ENCODE data around the gene GRB2.
A peak's percentile ranks its signal among the peaks of the same experiment; 100 is the strongest.
"Not testable (repeated sequence)": the region's sequence is repeated elsewhere in the genome, so short reads cannot be mapped to it uniquely, and the experiment has no call there.

Gene GRB2

DNA sequence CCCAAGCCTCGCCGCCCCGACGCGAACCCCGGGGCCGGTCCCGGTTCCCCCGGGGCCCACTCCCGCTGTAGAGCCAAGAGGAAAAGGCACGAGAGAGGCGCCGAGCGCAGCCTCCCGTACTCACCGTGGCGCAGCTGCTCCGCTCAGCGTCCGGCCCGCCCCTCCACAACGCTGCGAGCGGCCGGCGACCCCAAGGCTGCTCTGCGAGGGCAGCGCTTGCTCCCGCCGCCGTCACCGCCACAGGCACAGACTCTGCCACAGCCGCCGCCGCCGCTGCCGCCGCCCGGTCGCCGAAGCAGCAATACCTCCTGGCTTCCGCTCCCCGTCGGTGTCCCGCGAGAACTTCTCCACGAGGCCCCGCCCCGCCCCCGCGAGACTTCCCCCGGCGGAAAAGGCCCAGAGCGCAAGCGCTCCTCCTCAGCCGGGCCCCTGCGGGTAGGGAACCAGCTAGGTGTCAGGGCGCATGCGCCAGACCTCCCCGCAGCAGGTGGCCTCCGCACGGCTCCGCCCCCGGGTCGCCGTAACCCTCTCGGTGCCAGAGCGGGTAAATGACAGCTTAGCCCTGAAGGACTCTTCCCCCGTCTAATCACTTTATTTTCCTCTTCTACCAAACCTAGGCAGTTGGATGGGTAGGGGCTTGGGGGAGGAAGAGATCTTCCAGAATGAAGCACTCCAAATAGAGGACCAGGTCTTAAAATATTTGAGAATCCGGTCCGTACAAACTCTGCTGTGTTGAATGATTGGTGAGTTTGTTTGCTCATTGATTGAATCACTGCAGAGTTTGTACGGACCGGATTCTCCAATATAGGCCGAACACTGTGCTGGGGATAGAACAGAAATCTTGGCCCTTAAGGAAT is at the start of gene GRB2:
GRB2 (minus strand) TSS at position 314 of the 857 bp plus-strand sequence. CDS start 12,050 bp downstream, outside the sequence.
- DNase-seq = peak; percentile 67

DNA sequence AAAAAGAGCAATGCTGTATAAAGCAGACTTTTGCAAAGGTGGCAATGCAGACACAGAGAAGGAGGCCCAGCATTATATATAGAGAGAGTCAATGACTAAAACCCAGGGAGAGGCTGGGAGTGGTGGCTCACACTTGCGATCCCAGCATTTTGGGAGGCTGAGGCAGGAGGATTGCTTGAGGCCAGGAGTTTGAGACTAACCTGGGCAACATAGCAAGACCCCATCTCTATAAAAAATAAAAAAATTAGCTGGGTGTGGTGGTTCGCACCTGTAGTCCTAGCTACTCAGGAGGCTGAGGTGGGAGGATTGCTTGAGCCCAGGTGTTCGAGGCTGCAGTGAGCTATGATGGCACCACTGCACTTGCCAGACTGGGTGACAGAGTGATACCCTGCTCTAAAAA is 49.2 kb upstream of the GRB2 start:
- DNase-seq = not testable (repeated sequence)

DNA sequence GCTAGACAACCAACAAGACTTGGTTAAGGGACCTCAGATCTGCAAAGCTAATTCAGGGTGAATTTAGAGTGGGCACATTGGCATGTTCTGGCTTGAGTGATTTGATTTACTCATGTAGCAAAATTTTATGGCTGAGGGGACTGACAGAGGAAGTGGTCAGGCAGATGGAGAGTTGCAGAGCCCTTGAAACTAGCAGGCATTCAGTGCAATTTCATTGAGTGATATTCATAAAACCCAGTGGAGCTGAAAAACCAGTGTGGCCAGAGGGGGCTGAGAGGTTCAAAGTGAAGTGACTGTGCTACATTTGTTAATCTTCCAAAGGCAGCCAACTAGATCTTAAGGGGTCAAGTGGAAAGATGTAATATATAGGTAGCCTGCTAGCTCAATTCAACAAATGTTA is 48.7 kb upstream of the GRB2 start:
- DNase-seq = no peak

DNA sequence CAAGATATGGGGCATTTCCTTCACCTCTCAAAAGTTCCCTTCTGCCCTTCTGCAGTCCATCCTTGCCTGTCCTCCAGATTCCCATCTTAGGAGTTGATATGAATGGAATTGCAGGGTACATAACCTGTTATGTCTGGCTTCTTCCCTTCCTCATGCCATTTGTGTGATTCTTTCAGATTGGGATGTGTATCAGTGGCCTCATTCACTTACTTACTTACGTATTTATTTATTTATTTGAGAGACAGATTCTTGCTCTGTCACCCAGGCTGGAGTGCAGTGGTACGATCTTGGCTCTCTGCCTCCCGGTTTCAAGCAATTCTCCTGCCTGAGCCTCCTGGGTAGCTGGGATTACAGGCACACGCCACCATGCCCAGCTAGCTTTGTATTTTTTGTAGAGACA is 44.8 kb upstream of the GRB2 start:
- no peak for DNase-seq

DNA sequence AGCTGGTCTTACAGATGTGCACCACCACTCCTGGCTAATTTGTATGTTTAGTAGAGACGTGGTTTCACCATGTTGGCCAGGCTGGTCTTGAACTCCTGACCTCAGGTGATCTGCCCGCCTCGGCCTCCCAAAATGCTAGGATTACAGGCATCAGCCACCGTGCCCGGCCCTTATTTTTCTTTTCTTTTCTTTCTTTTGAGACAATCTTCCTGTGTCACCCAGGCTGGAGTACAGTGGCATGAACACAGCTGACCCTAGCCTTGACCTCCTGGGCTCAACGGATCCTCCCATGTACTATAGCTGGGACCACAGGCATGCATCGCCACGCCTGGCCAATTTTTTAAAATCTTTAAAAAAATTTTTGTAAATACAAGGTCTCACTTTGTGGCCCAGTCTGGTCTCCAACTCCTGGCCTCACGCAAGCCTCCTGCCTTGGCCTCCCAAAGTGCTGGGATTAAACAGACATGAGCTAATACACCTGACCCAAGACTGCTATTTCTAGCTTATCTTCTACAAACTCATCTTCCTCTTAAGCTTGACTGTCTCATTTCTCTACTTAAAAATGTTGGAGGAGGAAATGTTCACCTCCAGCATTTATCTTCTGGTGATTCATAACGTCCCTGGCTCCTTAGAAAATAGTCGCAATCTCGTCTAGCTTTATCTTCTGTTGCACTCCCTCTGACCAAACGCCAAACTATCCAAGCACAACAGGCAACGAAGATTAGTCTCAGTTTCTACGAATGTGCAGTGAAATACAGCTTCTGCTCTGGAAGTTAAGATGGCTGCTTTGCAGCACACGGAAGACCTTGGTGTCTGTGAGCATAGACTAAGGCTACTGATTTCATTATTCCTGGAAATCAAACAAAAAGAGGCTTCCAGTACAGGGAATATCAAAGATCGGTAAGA is 42.7 kb upstream of the GRB2 start:
- no peak for DNase-seq

DNA sequence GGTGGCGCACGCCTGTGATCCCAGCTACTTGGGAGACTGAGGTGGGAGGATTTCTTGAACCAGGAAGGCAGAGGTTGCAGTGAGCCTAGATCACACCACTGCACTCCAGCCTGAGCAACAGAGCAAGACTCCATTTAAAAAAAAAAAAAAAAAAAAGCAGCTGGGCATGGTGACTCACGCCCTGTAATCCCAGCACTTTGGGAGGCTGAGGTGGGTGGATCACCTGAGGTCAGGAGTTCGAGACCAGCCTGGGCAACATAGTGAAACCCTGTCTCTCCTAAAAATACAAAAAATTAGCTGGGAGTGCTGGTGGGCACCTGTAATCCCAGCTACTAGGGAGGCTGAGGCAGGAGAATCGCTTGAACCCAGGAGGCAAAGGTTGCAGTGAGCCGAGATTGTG is 40.4 kb upstream of the GRB2 start:
- not testable (repeated sequence) for DNase-seq

DNA sequence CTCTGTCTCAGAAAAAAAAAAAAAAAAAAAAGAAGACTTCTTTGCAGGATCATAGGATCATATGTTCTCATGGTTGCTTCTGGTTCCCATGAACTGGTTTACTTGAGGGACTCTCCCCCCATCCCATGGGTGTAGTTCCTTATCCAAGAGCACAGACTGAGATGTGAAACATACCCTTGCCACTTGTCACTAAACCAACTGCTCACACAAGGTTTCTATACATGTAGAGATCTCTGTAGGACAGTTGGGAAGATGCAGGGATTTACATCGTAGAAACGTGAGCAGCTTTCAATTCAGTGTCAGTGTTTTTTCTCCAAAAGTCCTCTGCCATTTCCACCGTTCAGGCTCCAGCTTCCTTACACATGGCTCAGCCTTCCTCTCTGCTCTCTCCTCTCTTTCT is 39.8 kb upstream of the GRB2 start:
- no peak for DNase-seq

DNA sequence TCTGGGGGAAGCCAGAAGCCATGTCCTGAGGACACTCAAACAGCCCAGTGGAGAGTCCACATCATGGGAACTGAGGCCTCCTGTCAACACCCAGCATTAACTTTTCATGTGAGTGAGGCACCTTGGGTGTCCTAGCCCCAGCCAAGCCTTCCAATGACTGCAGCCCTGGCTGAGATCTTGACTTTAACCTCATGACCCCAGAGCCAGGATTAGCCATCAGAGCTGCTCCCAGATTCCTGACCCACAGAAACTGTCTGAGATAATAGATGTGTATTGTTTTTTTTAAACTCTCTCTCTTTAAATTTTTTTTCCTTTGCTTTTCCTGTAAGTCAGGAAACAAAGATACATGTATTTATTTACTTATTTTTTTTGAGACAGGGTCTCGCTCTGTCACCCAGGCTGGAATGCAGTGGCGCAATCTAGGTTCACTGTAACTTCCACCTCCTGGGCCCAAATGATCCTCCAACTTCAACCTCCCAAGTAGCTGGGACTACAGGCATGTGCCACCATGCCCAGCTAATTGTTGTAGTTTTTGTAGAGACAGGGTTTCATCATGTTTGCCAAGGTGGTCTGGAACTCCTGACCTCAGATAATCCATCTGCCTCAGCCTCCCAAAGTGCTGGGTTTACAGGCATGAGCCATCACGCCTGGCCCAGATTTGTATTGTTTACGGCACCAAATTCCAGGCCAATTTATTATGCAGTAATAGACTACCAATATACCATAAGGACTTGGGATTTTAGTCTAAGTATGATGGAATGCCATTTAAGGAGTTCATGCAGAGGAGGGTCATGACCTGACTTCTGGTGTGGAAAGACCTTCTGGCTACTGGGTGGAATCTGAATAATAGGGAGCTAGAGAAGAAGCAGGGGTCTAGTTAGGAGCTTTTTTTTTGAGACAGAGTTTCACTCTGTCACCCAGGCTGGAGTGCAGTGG is 37.0 kb upstream of the GRB2 start:
- DNase-seq = no peak

DNA sequence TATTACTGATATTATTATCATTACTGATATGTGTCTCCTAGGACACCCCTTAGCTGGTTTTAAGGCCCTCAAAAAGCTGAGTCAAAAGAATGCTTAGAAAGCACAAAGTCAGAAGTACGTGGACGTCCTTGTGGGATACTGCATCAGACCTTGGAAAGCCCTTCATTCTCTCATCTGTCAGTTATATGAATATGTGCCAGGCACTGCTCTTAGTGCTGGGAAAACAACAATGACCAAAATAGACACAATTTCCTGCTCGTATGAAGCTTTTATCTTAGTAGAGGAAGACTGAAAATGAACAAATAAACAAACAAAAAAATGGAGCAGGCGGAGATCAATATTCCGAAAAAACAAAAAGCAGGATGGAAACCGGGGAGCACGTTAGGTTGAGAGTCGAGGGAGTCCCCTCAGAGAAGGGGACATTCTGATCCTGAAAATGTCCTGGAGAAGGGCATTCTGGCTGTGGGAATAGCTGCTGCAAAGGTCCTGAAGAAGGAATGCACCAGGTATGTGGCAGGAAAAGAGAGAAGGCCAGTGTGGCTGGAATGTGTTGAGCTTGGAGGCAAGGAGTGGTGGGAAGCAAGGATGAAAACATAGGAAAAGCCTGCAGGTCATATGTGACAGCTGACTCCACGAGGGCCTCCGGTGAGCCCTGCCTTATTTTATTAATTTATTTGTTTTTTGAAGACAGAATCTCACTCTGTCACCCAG is 35.4 kb upstream of the GRB2 start:
- no peak for DNase-seq

DNA sequence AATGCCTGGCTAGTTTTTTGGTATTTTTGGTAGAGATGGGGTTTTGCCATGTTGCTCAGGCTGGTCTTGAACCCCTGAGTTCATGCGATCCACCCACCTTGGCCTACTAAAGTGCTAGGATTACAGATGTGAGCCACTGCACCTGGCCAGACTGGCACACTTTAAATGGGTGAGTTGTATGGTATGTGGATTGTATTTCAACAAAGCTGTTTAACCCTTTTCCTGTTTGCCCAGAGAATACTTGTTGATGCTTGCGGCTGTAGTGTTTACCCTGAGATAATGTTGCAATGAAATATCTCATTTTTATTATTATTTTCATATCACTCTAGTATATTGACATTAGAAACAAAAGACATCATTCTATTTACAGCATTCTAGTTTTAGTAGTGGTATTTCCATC is 33.8 kb upstream of the GRB2 start:
- DNase-seq = no peak

DNA sequence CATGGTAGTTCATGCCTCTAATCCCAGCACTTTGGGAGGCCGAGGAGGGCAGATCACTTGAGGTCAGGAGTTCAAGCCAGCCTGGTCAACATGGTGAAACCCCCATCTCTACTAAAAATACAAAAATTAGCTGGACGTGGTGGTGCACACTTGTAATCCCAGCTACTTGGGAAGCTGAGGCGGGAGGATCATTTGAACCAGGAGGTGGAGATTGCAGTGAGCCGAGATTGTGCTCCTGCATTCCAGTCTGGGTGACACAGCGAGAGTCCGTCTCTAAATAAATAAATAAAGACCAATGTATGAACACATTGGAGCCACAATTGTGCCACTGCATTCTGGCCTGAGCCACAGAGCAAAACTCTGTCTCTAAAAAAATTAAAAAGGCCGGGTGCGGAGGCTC is 31.9 kb upstream of the GRB2 start:
- not testable (repeated sequence) for DNase-seq

DNA sequence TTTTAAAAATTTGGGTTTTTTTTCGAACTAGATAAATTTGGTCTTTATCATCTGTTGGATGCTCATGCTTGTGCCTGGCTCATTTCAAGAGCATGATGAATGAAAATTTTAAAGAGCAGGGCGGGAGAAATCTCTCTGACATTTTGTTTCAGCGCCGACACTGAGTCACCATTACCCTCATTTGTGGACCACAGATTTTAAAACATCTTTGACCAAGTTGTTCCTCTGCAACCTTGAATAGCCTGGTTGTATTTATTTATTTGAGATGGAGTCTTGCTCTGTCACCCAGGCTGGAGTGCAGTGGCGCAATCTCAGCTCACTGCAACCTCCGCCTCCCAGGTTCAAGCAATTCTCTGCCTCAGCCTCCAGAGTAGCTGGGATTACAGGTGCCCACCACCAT is 29.0 kb upstream of the GRB2 start:
- not testable (repeated sequence) for DNase-seq

DNA sequence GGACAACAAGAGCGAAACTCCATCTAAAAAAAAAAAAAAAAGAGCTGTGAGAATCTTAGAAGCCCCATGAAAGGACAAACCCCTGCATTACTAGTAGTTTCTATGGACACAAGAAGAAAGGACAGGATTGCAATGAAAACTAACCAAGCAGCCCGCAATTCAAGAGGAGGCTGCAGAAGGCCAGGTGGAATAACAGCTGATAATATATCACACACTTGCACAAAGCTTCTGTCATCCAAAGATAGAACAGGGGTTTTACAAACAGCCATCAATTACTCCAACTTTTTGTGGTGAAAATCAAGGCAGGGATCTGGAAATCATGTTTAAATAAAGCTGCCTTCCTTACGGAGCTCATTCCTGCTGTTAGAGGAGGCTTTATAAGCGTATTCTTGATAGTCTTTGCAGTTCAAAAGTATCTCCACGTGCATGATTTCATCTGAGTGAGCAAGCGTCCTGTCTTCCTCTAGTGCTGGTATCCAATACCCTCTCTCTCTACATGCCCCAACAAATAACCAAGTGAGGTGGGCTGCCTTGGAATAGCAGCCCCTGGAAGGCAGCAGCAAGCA is 27.8 kb upstream of the GRB2 start:
- no peak for DNase-seq

DNA sequence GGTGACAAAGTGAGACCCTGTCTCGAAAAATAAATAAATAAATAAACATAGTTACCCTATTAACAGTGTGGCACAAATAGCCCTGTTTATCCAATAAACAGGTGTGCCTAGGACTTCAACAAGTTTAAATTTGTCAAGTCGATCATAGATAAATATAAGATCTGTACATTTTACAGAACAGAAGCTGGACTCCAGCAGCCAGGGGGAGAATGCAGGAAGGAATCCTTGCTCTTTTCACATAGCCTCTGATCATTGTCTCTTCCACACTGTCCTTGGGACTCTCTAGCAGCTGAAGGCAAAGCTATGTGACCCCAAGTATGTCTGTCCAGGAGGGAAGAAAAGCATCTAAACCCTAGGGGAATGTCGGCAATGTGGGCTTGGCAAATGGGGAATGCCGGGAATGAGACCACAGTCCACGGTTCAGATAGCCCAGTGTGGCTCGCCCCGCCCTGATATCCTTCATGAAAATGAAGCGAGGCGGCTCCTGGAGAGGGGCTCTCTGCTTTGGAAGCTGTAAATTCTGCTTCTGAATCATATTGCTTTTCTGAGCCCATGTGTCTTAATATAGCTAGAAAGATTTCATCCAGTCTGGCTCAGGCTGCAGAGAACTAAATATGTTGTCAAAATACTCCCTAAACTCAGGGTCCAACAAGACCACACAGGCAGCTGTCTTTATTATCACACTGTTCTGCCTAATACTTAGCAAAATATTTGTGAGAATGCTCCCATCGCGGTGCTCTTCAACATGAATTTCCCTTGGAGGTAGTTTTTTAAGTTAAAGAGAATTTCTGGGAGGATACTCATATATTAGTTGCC is 24.9 kb upstream of the GRB2 start:
- no peak for DNase-seq

DNA sequence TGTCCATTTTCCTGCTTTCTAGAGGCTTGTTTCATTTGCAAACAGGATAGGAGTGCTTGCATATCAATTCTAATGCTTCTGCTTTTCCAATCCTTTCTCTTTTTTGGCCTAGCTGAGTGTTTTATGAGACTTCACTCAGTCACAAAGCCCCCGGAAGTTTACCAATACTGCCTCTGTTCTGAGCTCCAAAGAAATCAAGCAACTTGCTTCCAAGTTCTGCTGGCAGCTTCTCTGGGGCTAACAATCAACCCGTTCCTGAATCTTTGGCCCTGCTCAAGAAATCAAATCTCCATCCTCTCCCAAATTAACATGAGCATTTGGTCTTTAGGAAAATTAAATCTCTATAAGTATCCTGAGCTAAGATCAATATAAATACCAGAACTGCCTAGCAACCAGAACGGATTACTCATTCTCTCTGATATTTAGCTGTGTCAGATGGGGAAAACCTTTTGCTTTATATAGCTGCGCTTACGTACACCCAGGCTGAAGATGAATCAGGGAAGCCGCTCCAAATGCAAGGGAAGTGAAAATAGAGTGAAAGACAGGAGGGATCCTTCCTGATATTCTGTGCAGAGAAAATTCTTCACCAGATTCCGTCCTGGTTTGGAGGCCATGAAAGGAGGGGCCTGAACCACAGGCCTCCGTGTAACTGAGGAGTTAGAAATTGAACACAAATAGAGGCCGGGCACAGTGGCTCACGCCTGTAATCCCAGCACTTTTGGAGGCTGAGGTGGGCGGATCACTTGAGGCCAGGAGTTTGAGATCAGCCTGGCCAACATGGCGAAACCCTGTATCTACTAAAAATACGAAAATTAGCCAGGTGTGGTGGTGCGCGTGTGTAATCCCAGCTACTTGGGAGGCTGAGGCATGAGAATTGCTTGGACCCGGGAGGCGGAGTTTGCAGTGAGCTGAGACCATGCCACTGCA is 23.3 kb upstream of the GRB2 start:
- peak; percentile 30 for DNase-seq

DNA sequence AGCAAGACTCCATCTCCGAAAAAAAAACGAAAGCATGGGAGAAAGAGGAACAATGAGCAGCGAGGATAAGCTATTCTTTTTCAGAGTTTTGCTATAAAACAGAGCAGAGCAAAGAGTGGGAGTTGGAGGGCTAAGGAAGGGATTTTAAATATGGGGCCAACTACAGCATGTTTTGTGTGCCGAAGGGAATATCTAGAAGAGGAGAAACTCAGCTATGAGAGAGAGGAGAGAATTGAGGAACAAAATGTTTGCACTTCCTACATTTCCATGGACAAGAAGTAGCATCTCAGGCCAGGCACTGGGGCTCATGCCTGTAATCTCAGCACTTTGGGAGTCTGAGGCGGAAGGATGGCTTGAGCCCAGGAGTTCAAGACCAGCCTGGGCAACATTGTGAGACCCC is 13.1 kb upstream of the GRB2 start:
- no peak for DNase-seq

DNA sequence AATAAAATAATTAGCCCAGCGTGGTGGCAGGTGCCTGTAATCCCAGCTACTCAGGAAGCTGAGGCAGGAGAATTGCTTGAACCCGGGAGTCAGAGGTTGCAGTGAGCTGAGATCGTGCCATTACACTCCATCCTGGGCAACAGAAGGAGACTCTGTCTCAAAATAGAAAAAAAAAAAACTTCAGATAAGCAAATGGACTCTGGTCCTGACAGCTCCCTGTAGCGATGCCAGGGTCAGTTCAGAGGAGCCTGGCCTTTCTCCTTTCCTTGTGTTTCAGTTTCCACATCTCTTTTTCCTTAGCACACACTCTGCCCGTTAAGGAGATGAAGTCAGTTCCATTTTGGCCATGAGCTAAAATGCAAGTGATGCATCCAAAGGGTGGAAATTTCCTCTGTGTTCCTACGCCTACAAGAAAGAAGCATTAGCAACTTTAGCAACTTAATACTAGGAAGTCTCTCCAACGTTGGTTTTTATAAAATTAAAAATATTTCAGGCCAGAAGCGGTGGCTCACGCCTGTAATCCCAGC is 11.6 kb upstream of the GRB2 start:
- no peak for DNase-seq

DNA sequence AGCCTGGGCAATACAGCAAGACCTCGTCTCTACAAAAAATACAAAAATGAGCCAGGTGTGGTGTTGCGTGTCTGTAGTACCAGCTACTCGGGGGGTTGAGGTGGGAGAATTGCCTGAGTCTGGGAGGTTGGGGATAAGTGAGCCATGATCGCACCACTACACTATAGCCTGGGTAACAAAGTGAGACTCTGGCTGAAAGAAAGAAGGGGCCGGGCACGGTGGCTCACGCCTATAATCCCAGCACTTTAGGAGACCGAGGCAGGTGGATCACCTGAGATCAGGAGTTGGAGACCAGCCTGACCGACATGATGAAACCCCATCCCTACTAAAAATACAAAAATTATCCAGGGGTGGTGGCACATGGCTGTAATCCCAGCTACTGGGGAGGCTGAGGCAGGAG is 10.5 kb upstream of the GRB2 start:
- no peak for DNase-seq

DNA sequence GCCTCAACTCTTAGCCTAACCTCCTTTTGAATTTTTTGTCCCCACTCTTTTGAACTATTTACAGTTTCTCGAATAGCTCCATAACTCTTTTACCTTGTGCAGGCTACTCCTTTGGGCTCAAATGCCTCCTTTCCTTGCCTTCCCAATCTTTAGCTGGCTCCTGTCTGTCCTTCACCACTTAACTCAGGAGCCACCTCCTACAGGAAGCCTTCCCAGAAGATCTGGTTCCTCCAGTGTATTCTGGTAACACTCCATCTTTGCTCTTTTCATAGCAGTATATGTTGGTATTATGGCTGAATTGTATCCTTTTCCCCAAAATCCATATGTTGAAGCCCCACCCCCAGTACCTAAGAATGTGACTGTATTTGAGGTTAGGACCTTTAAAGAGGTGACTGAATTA is 9.0 kb upstream of the GRB2 start:
- no peak for DNase-seq

Data from SIG-M5 (cell line).